GM18520 (cell line): ENCODE results near the gene PALLD.

Source experiments
- ATAC-seq: cut with Tn5 transposase; IDR thresholded peaks from one replicate; pipeline ENCODE4 v1.9.1; 2021; ENCODE audit not compliant: unreplicated experiment

PALLD gene

GRCh38 chr4:168642591-168642990 lies 145.7 kb downstream of the PALLD start:
- no peak for ATAC-seq

GRCh38 chr4:168643111-168643795 lies 146.4 kb downstream of the PALLD start:
- no peak for ATAC-seq

- ATAC-seq: no peak
These were observed 146.9 kb downstream of the PALLD start for GRCh38 chr4:168643796-168644159.

GRCh38 chr4:168646001-168646768 lies 149.3 kb downstream of the PALLD start:
- no peak for ATAC-seq

- ATAC-seq: no peak
These were observed 151.0 kb downstream of the PALLD start for GRCh38 chr4:168647646-168648375.

- no peak for ATAC-seq
These were observed 151.6 kb downstream of the PALLD start for GRCh38 chr4:168648494-168648893.

- no peak for ATAC-seq
These were observed 152.1 kb downstream of the PALLD start for GRCh38 chr4:168648929-168649328.

- no peak for ATAC-seq
These were observed 154.5 kb downstream of the PALLD start for GRCh38 chr4:168651374-168651773.

GRCh38 chr4:168651864-168652263 lies 155.0 kb downstream of the PALLD start:
- ATAC-seq: no peak

GRCh38 chr4:168652755-168653154 lies 155.9 kb downstream of the PALLD start:
- ATAC-seq: no peak

GRCh38 chr4:168654104-168654847 lies 157.4 kb downstream of the PALLD start:
- no peak for ATAC-seq

- no peak for ATAC-seq
These were observed 158.0 kb downstream of the PALLD start for GRCh38 chr4:168654848-168655174.

GRCh38 chr4:168655182-168655581 lies 158.3 kb downstream of the PALLD start:
- ATAC-seq: no peak

- ATAC-seq: no peak
These were observed 159.3 kb downstream of the PALLD start for GRCh38 chr4:168656055-168656660.

- ATAC-seq: no peak
These were observed 160.2 kb downstream of the PALLD start for GRCh38 chr4:168656946-168657473.

GRCh38 chr4:168658751-168659150 lies 161.9 kb downstream of the PALLD start:
- no peak for ATAC-seq

- no peak for ATAC-seq
These were observed 163.1 kb downstream of the PALLD start for GRCh38 chr4:168659741-168660465.

GRCh38 chr4:168662297-168662984 lies 165.6 kb downstream of the PALLD start:
- ATAC-seq: no peak

- ATAC-seq: no peak
These were observed 167.5 kb downstream of the PALLD start for GRCh38 chr4:168664242-168664891.
